NCI-H524 treated with DMSO at 0.1 percent for 48 hours (cell line): ENCODE results near the gene SSH2.
"Not testable (repeated sequence)": the region's sequence is repeated elsewhere in the genome, so short reads cannot be mapped to it uniquely, and the experiment has no call there.

Source experiments
- DNase-seq: peaks from one replicate; lab custom pipeline; 2025; lab: John Stamatoyannopoulos, UW

Gene SSH2

GRCh38 chr17:29931231-29931932 lies 1.4 kb upstream of the SSH2 start:
- DNase-seq: peak; percentile 99

- DNase-seq: no peak
Measured at GRCh38 chr17:29930409-29931010, 482 bp upstream of the SSH2 start.

GRCh38 chr17:29929006-29929532 lies 959 bp downstream of the SSH2 start:
- peak; percentile 66 for DNase-seq

GRCh38 chr17:29927546-29927945 lies 2.5 kb downstream of the SSH2 start:
- no peak for DNase-seq

GRCh38 chr17:29924786-29925185 lies 5.2 kb downstream of the SSH2 start:
- DNase-seq: no peak

GRCh38 chr17:29918922-29919856 lies 10.8 kb downstream of the SSH2 start:
- DNase-seq: no peak

GRCh38 chr17:29918016-29918415 lies 12.0 kb downstream of the SSH2 start:
- DNase-seq: no peak

- no peak for DNase-seq
Measured at GRCh38 chr17:29914819-29915537, 15.1 kb downstream of the SSH2 start.

- DNase-seq: no peak
Measured at GRCh38 chr17:29911641-29912177, 18.3 kb downstream of the SSH2 start.

GRCh38 chr17:29909236-29910003 lies 20.6 kb downstream of the SSH2 start:
- no peak for DNase-seq

- no peak for DNase-seq
Measured at GRCh38 chr17:29906969-29907368, 23.1 kb downstream of the SSH2 start.

- DNase-seq: no peak
Measured at GRCh38 chr17:29905879-29906167, 24.2 kb downstream of the SSH2 start.

- DNase-seq: no peak
Measured at GRCh38 chr17:29905086-29905878, 24.7 kb downstream of the SSH2 start.

GRCh38 chr17:29903471-29903870 lies 26.6 kb downstream of the SSH2 start:
- no peak for DNase-seq

GRCh38 chr17:29897136-29897535 lies 32.9 kb downstream of the SSH2 start:
- not testable (repeated sequence) for DNase-seq

GRCh38 chr17:29892201-29892600 lies 37.8 kb downstream of the SSH2 start:
- DNase-seq: no peak

- no peak for DNase-seq
Measured at GRCh38 chr17:29891131-29891530, 38.9 kb downstream of the SSH2 start.

GRCh38 chr17:29885031-29885640 lies 44.9 kb downstream of the SSH2 start:
- no peak for DNase-seq

GRCh38 chr17:29883497-29883896 lies 46.5 kb downstream of the SSH2 start:
- no peak for DNase-seq

GRCh38 chr17:29881256-29881655 lies 48.8 kb downstream of the SSH2 start:
- DNase-seq: no peak
